Measurements from ENCODE around the gene PRKAG2.
"Not testable (repeated sequence)": the region's sequence is repeated elsewhere in the genome, so short reads cannot be mapped to it uniquely, and the experiment has no call there.

PRKAG2 gene

DNA sequence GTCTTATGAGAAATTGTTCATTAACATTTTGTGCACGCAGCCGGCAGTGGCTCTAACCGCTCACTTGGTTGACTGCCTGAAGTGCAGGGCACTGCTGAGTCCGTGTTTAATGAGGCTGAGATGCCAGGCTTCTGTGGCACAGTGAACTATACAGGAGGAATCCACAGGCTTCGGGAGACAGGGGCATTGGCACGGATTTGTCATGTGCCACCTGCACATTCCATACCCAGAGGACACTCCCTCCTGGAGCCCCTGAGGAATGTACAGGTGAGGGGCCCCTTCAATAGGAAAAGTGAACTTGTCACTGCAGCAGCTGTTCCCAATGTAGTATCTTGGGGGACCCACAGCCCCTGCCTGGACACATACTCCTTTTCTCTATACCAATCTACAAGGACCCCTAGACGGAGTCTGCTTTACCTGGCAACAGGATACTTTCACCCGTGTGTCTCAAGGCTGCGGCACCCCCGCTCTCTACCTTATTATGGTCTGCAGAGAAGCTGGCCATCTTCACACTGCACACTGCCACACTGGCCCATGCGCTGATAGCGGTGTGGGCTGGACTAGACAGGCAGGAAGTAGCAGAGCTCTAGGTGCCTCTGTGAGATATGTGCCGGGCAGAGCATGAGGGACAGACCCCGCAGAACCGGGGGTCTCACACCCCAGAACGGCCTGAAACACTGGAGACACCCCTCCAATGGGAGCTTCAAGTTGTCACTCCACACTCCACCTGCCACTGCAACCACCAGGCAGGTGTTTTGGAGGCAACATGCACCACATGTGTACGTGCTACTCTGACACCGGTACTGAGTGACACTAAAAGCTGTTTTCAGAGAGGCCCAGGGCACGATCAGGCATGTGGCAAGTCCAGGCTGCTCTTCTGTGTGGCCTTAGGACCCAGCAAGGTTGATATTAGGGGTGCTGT, 285.8 kb downstream of the PRKAG2 start:
- no peak for DNase-seq (ENCODE audit: low read depth)

DNA sequence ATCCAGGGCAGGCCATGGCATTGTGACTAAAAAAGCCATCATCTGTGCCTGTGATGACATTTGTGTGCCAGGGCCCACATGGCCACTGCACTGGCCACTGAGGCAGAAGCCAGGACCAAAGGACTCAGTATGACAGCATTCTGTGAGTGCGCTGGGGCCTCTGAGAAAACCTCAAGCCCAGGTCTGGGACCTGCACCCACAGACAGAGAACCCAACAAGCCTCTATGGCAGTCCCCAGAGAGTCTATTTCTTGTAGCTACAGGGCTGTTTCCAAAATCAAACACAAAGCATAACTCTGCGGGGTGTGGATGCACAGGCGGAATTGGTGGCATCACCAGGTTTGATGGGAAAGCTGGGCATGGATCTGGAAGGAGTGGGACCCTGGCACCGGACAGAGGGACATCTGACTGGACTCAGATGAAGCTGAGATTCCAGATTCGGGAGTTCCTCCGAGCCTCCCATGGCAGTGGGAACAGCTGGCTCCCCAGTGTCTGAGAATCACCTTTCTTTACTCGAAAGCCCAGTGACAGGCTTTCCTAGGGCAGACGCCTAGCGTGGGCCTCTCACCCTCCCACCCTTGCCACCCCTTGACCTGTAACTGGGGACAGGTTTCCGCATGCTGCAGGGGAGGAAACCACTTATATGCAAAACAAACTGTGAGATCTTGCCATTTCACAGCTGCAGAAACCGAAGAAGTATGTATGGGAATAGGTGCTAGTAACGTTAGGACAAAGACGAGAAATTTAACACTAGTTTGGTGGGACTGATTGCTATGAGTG, 286.7 kb downstream of the PRKAG2 start:
- no peak for DNase-seq (ENCODE audit: low read depth)

DNA sequence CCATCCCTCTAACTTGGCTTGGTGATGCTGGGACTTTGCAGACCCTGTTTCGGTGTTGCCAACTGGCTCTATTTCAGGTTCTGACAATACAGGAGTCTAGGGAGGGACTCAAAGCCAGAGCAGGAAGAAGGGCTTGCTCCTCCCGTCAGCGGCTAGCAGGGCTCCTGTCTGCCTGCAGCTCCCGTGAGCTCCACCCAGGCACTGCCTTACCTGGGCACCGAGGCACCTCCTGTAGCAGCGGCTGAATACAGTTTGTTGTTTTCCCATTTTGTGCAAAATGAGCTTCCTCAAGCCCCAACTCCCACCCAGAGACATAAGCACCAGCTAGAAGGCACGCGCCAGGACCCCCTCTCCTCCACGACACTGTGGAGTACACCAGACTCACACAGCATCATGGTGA, 287.9 kb downstream of the PRKAG2 start:
- no peak for DNase-seq (ENCODE audit: low read depth)

DNA sequence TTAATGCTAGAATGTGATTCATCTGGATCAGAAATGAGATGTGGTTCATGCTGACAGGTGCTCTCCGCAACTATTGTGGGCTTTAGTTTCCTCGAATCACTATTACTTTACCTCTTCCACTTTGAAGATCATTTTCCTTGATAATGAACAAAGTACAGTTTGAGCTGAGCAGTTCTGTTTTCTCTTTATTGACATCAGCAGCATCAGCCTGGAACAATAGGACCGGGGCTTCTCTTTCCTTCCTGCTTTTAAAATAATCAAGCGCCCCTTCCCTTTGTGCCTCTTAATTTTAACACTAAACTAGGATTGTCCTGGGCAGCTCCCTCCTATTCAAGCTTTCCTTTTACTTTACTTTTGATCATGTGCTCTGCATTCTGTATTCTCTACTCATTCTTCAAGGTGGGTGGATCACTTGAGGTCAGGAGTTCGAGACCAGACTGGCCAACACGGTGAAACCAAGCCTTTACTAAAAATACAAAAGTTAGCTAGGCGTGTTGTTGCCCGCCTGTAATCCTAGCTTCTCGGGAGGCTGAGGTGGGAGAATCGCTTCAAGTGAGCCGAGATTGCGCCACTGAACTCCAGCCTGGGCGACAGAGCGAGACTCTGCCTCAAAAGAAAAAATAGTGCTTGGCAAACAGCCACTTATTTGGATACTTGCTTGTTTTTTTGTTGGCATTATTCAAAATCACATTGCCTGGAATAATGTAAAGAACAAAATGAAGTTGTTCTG, 290.2 kb downstream of the PRKAG2 start:
- DNase-seq (ENCODE audit: low read depth): no peak

DNA sequence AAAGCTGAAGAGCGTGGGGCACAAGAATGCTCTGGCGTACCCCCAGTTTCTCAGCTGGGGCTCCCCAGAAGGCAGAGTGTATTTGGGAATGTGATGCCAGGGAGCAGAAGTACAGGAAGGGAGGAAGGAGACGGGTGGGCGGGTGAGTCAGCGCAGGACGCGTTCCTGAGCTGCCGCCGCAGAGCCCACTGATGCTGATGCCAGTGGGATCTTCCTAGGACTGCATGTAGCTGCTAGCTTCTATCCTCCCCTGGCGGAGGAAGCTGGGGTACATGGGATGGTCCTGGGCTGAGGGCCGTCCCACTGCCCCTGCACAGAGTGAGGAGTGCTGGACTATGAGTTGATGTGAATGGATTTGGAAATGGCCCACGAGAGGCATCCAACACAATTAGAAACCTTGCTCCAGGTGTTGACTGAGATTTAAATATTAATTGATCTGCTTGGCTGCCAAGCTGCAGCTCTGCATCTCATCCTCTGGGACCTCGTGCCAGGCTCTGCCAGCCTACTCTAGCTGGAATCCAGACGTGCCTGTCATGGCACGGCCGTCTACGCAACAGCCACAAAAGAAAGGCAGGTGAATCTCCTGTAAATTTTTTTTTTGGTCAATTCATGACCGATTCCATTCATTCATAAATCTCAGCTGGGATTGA, 291.0 kb downstream of the PRKAG2 start:
- DNase-seq (ENCODE audit: low read depth): no peak

DNA sequence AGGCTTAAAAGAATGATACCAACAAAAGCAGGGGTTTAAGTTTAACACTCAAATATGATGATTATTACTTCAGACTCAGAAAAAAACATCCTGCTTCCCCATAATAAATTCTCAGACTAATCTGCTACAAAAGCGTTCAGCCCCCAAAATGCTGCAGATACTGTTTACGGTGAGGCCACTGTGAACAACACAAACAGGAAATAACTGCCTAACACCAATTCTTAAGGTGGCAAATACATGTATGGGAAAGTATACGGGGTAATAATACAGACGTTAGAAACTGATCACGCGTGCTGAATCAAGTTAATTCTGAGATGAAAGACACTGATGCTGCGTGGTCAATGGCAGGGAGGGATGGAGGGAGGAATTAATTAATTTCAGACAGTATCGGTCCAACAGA, 295.2 kb downstream of the PRKAG2 start:
- no peak for DNase-seq (ENCODE audit: low read depth)

DNA sequence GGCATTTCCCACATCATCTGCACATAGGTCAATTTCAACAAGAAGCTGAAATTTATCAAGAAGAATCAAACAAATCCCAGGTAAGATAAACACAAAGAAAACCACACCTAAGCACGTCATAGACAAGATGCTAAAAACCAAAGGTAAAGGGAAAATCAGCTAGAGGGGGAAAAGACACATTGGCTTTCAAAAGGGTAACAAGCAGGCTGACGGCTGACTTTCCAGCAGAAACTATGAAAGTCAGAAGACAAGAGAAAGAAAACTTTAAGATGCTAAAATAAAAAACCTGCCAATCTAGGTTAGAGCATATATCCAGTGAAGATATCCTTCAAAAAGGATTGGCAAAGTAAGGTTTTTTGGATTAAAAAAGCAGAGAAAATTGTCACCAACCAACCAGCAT, 297.3 kb downstream of the PRKAG2 start:
- DNase-seq (ENCODE audit: low read depth): no peak

DNA sequence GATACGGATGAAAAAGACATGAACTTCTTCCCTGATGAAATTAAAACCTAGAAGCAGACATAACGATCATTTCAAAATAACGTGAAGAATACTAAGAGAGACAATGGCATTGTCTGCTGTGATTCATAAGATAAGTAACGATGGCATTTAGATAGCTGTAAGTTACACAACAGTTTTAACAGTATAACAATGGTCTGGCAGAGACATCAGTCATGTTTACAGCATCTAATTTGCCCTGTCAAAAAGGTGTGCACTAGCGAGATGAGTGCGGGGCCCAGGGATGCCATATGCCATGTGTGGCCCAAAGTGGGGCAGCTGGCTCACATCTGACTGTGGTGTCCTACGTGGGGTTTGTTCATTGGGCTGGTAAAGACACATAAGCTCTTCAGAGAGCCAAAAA, 301.5 kb downstream of the PRKAG2 start:
- DNase-seq (ENCODE audit: low read depth): no peak

DNA sequence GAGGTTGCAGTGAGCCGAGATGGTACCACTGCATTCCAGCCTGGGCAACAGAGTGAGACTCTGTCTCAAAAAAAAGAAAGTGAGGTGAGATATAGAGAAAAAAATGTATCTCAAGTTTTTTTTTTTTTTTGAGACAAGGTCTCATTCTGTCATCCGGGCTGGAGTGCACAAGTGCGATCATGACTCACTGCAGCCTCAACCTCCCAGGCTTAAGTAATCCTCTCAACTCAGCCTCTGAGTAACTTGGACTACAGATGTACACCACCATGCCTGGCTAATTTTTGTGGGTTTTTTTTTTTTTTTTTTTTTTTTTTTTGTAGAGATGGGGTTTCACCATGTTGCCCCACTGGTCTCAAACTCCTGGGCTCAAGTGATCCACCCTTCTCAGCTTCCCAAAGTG, 303.9 kb downstream of the PRKAG2 start:
- not testable (repeated sequence) for DNase-seq (ENCODE audit: low read depth)

DNA sequence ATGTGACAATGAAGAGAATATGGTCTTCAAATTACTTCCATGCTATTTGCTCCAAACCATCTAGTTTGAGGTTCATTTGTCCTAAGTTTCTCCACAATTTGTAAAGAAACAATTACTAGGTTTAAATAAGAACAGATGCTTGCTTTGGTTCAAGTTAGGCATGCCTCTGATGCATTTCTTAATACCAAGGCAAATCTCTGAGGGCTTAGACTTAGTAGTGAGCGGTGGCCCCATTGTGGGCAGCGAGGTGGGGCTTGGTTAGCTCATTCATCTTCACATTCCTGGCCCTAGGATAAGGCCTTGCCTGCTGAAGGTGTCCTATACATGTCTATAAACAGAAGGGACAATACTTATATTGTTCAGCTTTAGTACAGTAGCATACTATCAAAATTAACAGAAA, 304.8 kb downstream of the PRKAG2 start:
- DNase-seq (ENCODE audit: low read depth): no peak

DNA sequence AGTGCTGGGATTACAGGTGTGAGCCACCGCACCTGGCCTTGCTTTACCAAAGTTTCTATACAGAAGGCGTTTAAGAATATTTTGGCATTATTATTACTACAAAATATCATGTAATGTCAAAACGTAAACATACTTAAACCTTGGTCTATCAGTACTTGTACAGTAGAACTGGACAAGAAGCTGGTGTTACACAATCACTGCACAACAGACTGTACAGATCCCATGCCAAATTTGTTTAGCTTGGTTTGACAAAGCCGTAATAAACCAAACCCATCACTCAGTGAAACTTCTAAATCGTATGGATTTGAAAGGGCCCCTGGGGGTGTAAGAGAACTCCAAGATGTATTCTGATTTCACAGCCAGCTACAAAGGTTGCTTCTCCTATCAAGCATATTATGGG, 305.4 kb downstream of the PRKAG2 start:
- DNase-seq (ENCODE audit: low read depth): no peak

DNA sequence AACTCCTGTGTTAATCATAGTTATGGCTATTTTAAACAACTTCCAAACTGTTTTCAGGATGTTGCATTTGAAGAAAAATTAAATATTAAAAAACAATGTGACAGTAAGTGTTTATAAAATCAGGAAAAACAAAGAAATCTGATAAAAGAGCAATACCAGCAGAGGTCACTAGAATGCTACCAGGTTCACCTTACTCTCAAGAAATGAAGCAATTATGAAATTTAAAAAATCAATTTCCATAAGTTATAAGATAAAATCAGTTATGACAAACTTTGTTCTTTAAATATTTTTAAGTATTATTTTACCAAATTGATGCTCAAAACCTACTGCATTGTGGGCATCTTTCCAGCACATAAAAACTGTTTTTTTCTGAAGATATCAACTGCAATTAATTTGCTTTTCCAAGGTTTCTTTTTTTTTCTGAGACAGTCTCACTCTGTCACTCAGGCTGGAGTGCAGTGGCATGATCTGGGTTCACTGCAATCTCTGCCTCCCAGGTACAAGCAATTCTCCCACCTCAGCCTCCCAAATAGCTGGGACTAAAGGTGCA, 306.5 kb downstream of the PRKAG2 start:
- DNase-seq (ENCODE audit: low read depth): no peak

DNA sequence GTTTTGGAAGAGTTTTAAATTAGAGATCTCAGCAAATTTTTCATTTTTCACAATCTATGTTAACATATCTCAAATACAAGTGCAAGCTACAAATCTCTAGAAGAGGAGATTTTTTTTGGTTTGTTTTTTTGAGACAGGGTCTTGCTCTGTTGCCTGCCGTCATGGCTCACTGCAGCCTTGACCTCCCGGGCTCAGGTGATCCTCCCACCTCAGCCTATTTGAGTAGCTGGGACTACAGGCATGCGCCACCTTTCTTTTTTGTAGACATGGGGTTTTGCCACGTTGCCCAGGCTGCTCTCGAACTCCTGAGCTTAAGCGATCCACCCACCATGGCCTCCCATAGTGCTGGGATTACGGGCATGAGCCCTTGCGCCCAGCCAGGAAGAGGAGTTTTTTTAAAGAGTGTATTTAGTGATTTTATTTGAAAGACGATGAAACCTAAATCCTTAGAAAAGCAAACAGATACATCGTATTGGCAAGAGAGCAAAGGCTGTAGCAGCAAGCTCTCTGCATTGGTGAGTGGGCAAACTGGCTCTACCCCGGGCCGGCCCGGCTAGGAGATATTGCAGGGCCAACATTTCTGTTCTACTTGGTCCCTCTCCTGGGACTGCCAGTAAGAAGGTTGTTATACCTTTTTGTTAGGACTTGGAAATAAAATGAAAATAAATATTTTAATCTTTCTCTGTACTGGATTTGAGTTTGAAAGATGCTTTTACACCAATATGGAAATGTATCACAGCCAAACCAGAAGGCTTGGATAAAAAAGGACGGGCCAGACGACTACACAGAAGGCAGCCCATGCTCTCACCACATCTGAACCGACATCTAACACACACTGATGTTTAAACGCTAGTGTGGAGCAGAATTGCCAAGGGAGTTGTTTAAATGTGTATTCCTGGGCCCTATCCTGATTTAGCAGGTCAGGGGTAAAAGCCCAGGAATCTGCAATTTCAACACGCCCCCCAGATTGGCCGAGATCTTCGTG, 307.7 kb downstream of the PRKAG2 start:
- DNase-seq (ENCODE audit: low read depth): no peak

DNA sequence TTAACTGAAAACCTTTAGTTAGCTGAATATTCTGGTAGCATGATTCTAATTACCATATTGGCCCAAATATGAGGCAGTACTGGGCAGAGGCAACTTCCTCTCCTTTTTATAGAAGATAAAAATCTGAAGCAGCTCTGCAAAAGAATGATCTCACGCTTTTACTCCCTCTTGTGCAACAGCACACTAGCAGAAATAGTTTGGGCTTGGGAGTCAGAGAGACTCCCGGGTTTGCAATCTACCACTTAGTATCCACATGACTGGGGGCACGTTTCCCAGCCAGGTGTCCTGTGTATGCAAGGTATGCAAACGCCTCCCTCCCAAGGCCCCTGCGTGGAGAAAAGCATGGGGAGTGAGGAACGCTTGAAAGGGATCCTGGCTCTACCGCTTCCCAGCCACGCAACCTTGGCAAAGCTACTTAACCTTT, 310.0 kb downstream of the PRKAG2 start:
- DNase-seq (ENCODE audit: low read depth): no peak

DNA sequence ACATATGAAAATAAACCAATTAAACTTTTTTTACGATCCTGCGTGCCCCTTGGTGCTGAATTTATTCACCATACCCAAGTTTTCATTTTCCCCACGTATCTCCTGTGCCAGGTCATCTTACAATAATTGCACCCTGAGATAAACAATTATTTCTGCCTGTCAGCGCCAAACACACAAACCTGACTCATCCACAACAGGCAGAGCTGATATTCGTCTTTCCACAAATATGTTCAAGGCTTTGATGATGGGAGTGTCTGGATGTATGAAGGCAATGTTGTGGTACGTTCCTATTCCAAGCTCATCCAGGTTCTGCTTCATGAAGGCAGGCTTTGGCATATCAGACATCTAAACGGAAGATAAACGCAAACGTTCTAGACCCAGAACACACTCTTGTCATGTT, 311.4 kb downstream of the PRKAG2 start:
- no peak for DNase-seq (ENCODE audit: low read depth)

DNA sequence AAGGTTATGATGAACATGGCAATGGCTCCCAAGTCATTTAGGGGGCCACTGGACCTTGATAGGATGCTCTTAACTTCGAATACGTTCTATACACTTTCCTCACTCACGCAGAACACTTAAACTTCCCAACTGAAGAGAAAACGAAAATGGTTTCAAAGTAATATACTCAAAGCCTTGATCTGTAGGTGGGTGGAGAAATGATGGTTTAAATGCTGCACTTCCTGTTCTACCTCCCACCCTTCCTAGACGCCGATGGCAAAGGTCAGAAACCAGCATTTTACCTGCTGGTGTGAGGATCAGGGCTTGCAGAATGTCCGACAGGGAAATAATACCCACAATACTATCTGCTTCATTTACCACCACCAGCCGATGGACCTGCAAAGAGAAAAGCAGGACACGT, 316.7 kb downstream of the PRKAG2 start:
- DNase-seq (ENCODE audit: low read depth): no peak

DNA sequence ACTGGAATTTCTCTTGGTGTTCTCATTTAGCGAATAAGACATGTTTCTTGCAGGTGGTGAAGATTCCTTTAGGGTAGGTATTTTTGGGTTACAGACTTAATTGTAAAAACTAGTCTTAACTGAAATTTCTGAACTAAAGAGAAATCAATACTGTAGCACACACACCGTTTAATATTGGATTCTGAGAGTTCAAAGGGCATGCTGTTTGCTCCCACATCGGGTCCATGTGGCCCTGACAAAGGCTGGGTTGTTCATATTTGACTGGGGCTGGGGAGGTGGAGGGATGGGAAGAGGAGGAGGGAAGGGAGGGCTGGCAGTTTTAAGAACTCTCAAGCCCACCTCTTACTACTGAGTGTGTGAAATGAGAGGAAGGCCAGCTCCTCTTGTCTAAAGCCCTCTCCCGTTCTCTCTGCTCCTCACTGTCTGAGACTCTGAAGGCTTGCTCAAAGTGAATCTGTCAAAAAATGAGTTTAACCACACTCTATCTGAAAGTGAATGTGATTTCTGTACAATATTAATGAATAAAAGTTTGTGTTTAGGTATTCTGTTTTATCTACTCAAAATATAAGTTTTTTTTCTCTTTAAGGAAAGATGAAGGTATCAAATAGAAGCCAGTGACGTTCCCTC, 317.2 kb downstream of the PRKAG2 start:
- DNase-seq (ENCODE audit: low read depth): no peak

DNA sequence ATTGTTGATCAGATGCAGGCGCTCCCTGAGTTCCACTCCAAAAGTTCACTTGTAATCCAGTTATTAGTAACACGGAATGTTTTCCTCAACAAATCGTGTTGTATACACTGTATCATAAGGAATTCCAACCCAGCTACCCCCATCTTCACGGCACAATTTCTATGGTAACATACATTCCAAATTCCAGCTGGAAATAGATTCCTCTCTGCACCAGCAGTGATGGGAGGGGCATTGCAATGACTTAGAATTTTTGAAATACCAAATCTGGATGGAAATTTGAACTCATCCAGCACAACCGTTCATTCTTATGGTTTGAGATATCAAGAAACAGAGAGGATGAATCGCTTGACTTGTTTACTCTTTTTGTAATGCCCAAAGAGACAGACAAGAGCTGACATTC, 318.3 kb downstream of the PRKAG2 start:
- DNase-seq (ENCODE audit: low read depth): no peak

DNA sequence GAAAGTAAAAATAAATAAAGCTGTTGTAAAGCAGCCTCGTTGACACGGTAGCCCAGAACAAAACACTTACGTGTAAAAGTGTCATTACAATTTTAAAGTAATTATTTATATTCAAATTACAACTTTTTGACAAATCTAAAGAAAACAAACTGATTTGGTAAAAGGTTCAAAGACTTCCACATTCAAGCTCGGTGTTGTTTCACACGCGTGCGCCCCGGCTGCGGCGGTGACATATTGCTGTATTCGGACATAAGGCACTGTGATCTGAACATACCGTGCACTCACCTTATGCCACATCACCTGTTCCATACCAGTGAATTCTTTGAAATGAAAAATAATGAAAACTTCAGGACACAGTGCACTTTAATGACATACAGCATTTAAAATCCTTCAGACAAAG, 320.3 kb downstream of the PRKAG2 start:
- no peak for DNase-seq (ENCODE audit: low read depth)

DNA sequence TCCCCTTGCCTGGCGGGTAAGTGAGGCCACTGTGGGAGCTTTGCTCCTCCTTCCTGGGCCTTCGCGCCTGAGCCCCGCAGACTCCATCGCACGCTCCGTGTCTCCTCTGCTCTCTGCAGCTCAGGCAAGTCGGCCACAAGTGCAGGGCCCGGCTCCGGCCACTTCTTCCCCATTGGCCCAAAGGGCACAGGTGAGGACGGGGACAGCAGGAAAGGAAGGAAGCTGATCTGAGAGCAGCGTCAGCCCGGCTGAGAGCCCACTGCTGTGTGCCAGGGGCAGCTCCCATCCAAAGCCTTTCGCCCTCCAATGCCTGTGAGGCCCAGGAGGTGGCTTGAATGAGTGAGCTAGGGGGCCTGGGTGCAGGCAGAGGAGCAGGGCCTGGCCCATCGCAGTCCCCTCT, 323.6 kb downstream of the PRKAG2 start:
- no peak for DNase-seq (ENCODE audit: low read depth)
